IMR-90 (cell line): ENCODE results near the gene DYNC2H1. TPM values are rescaled to one million over a fixed set of nuclear protein-coding genes. Genes with fewer than 3 reads are reported as not detected.

Experiments used
- ATAC-seq: fragments of 200-7000 bp; cut with Tn5 transposase; 2 replicates; pipeline ENCODE4 v1.9.1; 2020; ENCODE audit warnings: low read depth, mild to moderate bottlenecking, moderate library complexity
- BruUV-seq: library from RNA; stranded (reverse); fragments of 400-500 nt; replicated peaks from 2 replicates; lab custom pipeline; 2021; lab: Mats Ljungman, UMichigan
- CTCF ChIA-PET: fragments of 300-600 bp; formaldehyde crosslinking; extraction: SDS; loops from one replicate; lab custom pipeline; 2021; ENCODE audit warnings: antibody characterized with exemption; lab: Yijun Ruan, JAX
- POLR2A ChIA-PET: fragments of 300-600 bp; sonication (Branson Sonifier 250); formaldehyde crosslinking; loops from one replicate; lab custom pipeline; 2022; ENCODE audit warnings: antibody characterized with exemption; ENCODE audit not compliant: unreplicated experiment; lab: Charles Lee
- DNase-seq: peaks from one replicate; pipeline ENCODE4 v3.0.0; 2013
- H2AFZ ChIP-seq: replicated peaks from 2 replicates; pipeline ENCODE3; 2013; ENCODE audit warnings: low read length, mild to moderate bottlenecking; ENCODE audit not compliant: poor library complexity
- H2AK5ac ChIP-seq: 2 replicates; pipeline ENCODE4 v1.6.1; 2013; ENCODE audit warnings: low read depth, low read length, inconsistent platforms
- H2AK9ac ChIP-seq: replicated peaks from 2 replicates; pipeline ENCODE3; 2013; ENCODE audit warnings: mild to moderate bottlenecking, low read depth, low read length, moderate library complexity; ENCODE audit not compliant: poor library complexity
- H2BK120ac ChIP-seq: 2 replicates; pipeline ENCODE4 v1.6.1; 2013; ENCODE audit warnings: low read depth, low read length, inconsistent platforms
- H2BK15ac ChIP-seq: 3 replicates; pipeline ENCODE4 v1.6.1; 2013; ENCODE audit warnings: low read depth, low read length, inconsistent platforms
- H2BK20ac ChIP-seq: 2 replicates; pipeline ENCODE4 v1.6.1; 2013; ENCODE audit warnings: low read depth, mild to moderate bottlenecking, inconsistent platforms, low read length, moderate library complexity
- H2BK5ac ChIP-seq: 2 replicates; pipeline ENCODE4 v1.6.1; 2013; ENCODE audit warnings: mild to moderate bottlenecking, low read depth, low read length, inconsistent platforms; ENCODE audit not compliant: poor library complexity, severe bottlenecking
- H3K14ac ChIP-seq: replicated peaks from 2 replicates; pipeline ENCODE4 v1.6.1; 2013; ENCODE audit warnings: low read depth, low read length, inconsistent platforms
- H3K18ac ChIP-seq: 2 replicates; pipeline ENCODE4 v1.6.1; 2013; ENCODE audit warnings: low read depth, low read length, control low read depth
- H3K23ac ChIP-seq: 2 replicates; pipeline ENCODE4 v1.6.1; 2013; ENCODE audit warnings: low read depth, low read length, inconsistent platforms
- H3K27ac ChIP-seq: 2 replicates; pipeline ENCODE4 v1.5.1; 2013; ENCODE audit warnings: mild to moderate bottlenecking, control low read depth, low read length; ENCODE audit not compliant: insufficient read depth
- H3K27me3 ChIP-seq: 2 replicates; pipeline ENCODE4 v1.6.1; 2013; ENCODE audit warnings: low read length; ENCODE audit not compliant: control insufficient read depth, insufficient read depth
- H3K36me3 ChIP-seq: 2 replicates; pipeline ENCODE4 v1.6.1; 2013; ENCODE audit warnings: low read length, mixed read lengths; ENCODE audit not compliant: control insufficient read depth, insufficient read depth
- H3K4ac ChIP-seq: 2 replicates; pipeline ENCODE4 v1.6.1; 2013; ENCODE audit warnings: low read depth, low read length, inconsistent platforms
- H3K4me1 ChIP-seq: 2 replicates; pipeline ENCODE4 v1.6.1; 2013; ENCODE audit warnings: low read length, mixed read lengths; ENCODE audit not compliant: control insufficient read depth, insufficient read depth
- H3K4me2 ChIP-seq: 2 replicates; pipeline ENCODE4 v1.6.1; 2013; ENCODE audit warnings: low read depth, mild to moderate bottlenecking, control low read depth, low read length, moderate library complexity
- H3K4me3 ChIP-seq: 2 replicates; pipeline ENCODE4 v1.5.1; 2013; ENCODE audit warnings: low read depth, mild to moderate bottlenecking, control low read depth, low read length, moderate library complexity; ENCODE audit not compliant: insufficient read depth
- H3K56ac ChIP-seq: 2 replicates; pipeline ENCODE4 v1.6.1; 2013; ENCODE audit warnings: low read length, inconsistent platforms; ENCODE audit not compliant: insufficient read depth; ENCODE audit errors: extremely low read depth
- H3K79me1 ChIP-seq, 2 experiments: 2 replicates each; pipeline ENCODE4 v1.6.1; 2013; ENCODE audit warnings: low read length in 2 of 2, inconsistent platforms in 1 of 2, low read depth in 1 of 2
- H3K9ac ChIP-seq: 2 replicates; pipeline ENCODE4 v1.6.1; 2013; ENCODE audit warnings: low read depth, low read length, control low read depth
- H3K9me1 ChIP-seq: 2 replicates; pipeline ENCODE4 v1.6.1; 2013; ENCODE audit warnings: low read length, inconsistent platforms; ENCODE audit not compliant: insufficient read depth
- H3K9me3 ChIP-seq: 2 replicates; pipeline ENCODE4 v1.6.1; 2013; ENCODE audit warnings: low read length; ENCODE audit not compliant: control insufficient read depth, insufficient read depth
- H4K20me1 ChIP-seq: 2 replicates; pipeline ENCODE4 v1.6.1; 2013; ENCODE audit warnings: low read length, inconsistent platforms; ENCODE audit not compliant: insufficient read depth
- H4K5ac ChIP-seq: 2 replicates; pipeline ENCODE4 v1.6.1; 2013; ENCODE audit warnings: mild to moderate bottlenecking, low read depth, low read length, control low read depth
- H4K8ac ChIP-seq, 2 experiments: 2 replicates each; pipeline ENCODE4 v1.6.1; 2013; ENCODE audit warnings: low read depth in 2 of 2, low read length in 2 of 2, control low read depth in 1 of 2, inconsistent platforms in 1 of 2
- H4K91ac ChIP-seq: 2 replicates; pipeline ENCODE4 v1.6.1; 2013; ENCODE audit warnings: low read depth, low read length, inconsistent platforms; ENCODE audit not compliant: insufficient read depth
- BHLHE40 ChIP-seq: fragments of 150-350 bp; IDR thresholded peaks from 2 replicates; pipeline ENCODE4 v1.6.1; 2016; ENCODE audit warnings: mild to moderate bottlenecking, low read depth, low read length
- ELK1 ChIP-seq: fragments of 150-350 bp; IDR thresholded peaks from 2 replicates; pipeline ENCODE4 v1.6.1; 2016; ENCODE audit warnings: low read depth, mild to moderate bottlenecking, low read length, moderate library complexity, borderline replicate concordance
- MAFK ChIP-seq: IDR thresholded peaks from 2 replicates; pipeline ENCODE4 v1.6.1; 2012; ENCODE audit warnings: low read depth, low read length, improper control_type of control experiment
- NFE2L2 ChIP-seq: fragments of 150-350 bp; IDR thresholded peaks from 2 replicates; pipeline ENCODE4 v1.6.1; 2016; ENCODE audit warnings: low read depth, mild to moderate bottlenecking, low read length
- POLR2A ChIP-seq: IDR thresholded peaks from 2 replicates; pipeline ENCODE4 v1.6.1; 2012; ENCODE audit warnings: mild to moderate bottlenecking, low read depth, low read length
- RAD21 ChIP-seq: IDR thresholded peaks from 2 replicates; pipeline ENCODE4 v1.6.1; 2012; ENCODE audit warnings: low read length, improper control_type of control experiment
- SMC3 ChIP-seq: fragments of 150-350 bp; IDR thresholded peaks from 2 replicates; pipeline ENCODE4 v1.6.1; 2016; ENCODE audit warnings: low read depth, mild to moderate bottlenecking, antibody characterized with exemption, low read length, moderate library complexity
- USF2 ChIP-seq: fragments of 150-350 bp; IDR thresholded peaks from 2 replicates; pipeline ENCODE4 v1.6.1; 2017; ENCODE audit warnings: mild to moderate bottlenecking, antibody characterized with exemption, low read length, low read depth
- WGBS, 2 experiments: methylation state at CpG; one replicate each; pipeline versions ENCODE4 v1.1.5 to v1.1.7; 2013; ENCODE audit warnings: missing lambda C conversion rate in 2 of 2; ENCODE audit not compliant: insufficient read length in 1 of 2; ENCODE audit errors: extremely low coverage in 2 of 2; 5-methylcytosine and 5-hydroxymethylcytosine counted together
- dilution Hi-C: fragments of 300-500 bp; cut with HindIII; formaldehyde crosslinking; loops from one replicate; pipeline ENCODE4 v1.14.3; 2018; ENCODE audit warnings: low sequenced_read_pairs; ENCODE audit not compliant: unreplicated experiment
- in situ Hi-C: fragments of 300-500 bp; cut with MboI; formaldehyde crosslinking; loops from 3 replicates; pipeline ENCODE4 v1.14.3; 2019; ENCODE audit warnings: low sequenced_read_pairs, inconsistent platforms, mixed read lengths
- intact Hi-C: fragments of 100-400 bp; cut with micrococcal nuclease; formaldehyde crosslinking; loops from 2 replicates; pipeline ENCODE4 v1.10.0; 2022
- polyA plus RNA-seq, 3 experiments: library from polyadenylated mRNA; depleted of rRNA; stranded (reverse); fragments of >200 nt; gene quantifications; 2 replicates each; pipeline ENCODE4 v1.2.3, GENCODE V29; 2012; ENCODE audit warnings: low replicate concordance in 1 of 3
- total RNA-seq: library from RNA; depleted of rRNA; stranded (reverse); fragments of >200 nt; gene quantifications from 2 replicates; pipeline ENCODE4 v1.2.3, GENCODE V29; 2012

The DYNC2H1 gene
- total and polyA plus RNA-seq, 2 of the 4 experiments (the other 2 are of a cell fraction): 5.7 to 21.0 TPM

- Histone ChIP-seq H4K8ac (no peak overlapping the region), H3K4me3 (no peak overlapping the region), H3K36me3 (peaks cover 8% of the 10 kb centered on the region), H2BK120ac (no peak overlapping the region), H3K27ac (no peak overlapping the region), H3K4me1 (no peaks in the 10 kb centered on the region), H3K27me3 (no peaks in the 10 kb centered on the region), H3K4me2 (no peak overlapping the region), H4K5ac (no peak overlapping the region), H3K9me3 (no peaks in the 10 kb centered on the region), H2AFZ (no peak overlapping the region), H3K9ac (no peak overlapping the region), H2BK20ac (no peak overlapping the region), H3K56ac (no peak overlapping the region), H3K79me1 (0 out of 4 replicates have a peak, but pooled peaks cover 0 to 3% of the 10 kb centered on the region in 2 experiments), H3K14ac (no peak overlapping the region), H3K9me1 (no peaks in the 10 kb centered on the region), H2BK5ac (no peak overlapping the region), H3K4ac (no peak overlapping the region), H4K20me1 (no peaks in the 10 kb centered on the region), H2BK15ac (no peak overlapping the region), H2AK9ac (no peak overlapping the region), H4K91ac (no peak overlapping the region), H3K23ac (no peak overlapping the region), H2AK5ac (no peak overlapping the region), H3K18ac (no peak overlapping the region)
- no CpG with 5 or more reads among the region's 1 CpG for WGBS, 2 experiments
- dilution Hi-C loops (no loop called here), in situ Hi-C loops (no loop called here), intact Hi-C loops (no loop called here)
- no TSS peak for BruUV-seq
- ChIA-PET CTCF (no interaction called here), POLR2A (interaction anchor here (0.6 to 0.8 kb wide), 2 partner anchors 9 to 30 kb away, joined by 3 read pairs; partner anchors contain the start of gene DCUN1D5)
- no peak for TF ChIP-seq POLR2A
- no peak for TF ChIP-seq SMC3
- no peak for TF ChIP-seq RAD21
- TF ChIP-seq MAFK: peak; percentile 64
- TF ChIP-seq USF2: no peak
- no peak for TF ChIP-seq ELK1
- TF ChIP-seq BHLHE40: no peak
- no peak for TF ChIP-seq NFE2L2
- ATAC-seq: no peak
- DNase-seq: no peak
These were observed 47.6 kb upstream of the DYNC2H1 start for GRCh38 chr11:103061656-103062055.
